Measurements from ENCODE around the gene ADAMTSL1. TPM values are rescaled to one million over a fixed set of nuclear protein-coding genes. Genes with fewer than 3 reads are reported as not detected.

Gene ADAMTSL1
- total RNA-seq, 3 donors from 2014 or later: 3.6 to 7.5 (median 4.2) TPM

DNA sequence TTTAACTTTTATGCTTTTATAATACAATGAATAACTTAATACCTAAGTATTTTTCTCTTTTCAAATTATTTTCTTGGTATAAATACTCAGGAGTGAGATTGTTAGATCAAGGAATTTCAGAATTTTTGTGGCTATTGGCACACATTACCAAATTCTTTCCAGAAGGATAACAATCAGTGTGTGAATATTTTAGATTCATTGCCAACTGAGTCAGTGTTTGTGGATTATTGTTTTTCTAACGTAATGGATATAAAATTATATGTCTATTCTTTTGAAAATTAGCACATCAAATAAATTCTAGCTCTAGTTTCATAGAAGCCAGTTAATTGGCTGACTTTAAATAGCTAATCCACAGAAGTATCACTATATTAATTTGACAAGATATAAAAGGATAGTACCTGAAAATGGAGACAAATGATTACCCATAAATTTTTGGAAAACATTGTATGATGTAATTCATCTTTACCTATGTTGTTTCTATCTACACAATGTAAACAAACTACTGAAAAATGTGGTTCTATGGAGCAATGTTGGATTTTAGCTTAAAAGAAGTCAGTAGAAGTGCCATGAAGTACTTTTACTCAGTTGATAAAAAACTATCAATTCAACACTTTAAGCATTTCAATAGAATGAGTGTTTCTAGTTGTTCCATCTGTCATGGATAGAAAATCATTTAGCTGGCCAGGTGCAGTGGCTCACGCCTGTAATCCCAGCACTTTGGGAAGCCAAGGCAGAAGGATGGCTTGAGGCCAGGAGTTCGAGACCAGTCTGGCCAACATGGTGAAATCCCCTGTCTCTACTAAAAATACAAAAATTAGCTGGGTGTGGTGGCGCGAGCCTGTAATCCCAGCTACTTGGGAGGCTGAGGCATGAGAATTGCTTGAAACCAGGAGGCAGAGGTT, 185.1 kb downstream of the ADAMTSL1 start:
- Histone ChIP-seq H3K4me1 (no peaks in the 10 kb centered on the region), H3K4me3 (no peak overlapping the region), H3K27me3 (no peaks in the 10 kb centered on the region), H3K36me3 (no peaks in the 10 kb centered on the region), H3K27ac (no peak overlapping the region), H3K9me3 (no peaks in the 10 kb centered on the region)
- intact Hi-C loops (cut with DNase I; ENCODE audit: low total_unique reads): no loop called here
- no peak for DNase-seq (ENCODE audit: low spot score in 2 of 2)
- TF ChIP-seq, protein P1, sequence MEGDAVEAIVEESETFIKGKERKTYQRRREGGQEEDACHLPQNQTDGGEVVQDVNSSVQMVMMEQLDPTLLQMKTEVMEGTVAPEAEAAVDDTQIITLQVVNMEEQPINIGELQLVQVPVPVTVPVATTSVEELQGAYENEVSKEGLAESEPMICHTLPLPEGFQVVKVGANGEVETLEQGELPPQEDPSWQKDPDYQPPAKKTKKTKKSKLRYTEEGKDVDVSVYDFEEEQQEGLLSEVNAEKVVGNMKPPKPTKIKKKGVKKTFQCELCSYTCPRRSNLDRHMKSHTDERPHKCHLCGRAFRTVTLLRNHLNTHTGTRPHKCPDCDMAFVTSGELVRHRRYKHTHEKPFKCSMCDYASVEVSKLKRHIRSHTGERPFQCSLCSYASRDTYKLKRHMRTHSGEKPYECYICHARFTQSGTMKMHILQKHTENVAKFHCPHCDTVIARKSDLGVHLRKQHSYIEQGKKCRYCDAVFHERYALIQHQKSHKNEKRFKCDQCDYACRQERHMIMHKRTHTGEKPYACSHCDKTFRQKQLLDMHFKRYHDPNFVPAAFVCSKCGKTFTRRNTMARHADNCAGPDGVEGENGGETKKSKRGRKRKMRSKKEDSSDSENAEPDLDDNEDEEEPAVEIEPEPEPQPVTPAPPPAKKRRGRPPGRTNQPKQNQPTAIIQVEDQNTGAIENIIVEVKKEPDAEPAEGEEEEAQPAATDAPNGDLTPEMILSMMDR (IDR thresholded peaks at IDR 0.05): no peak
- TF ChIP-seq POLR2AphosphoS5 (IDR thresholded peaks at IDR 0.05) (no peak), POLR2A (IDR thresholded peaks at IDR 0.05) (no peak)

DNA sequence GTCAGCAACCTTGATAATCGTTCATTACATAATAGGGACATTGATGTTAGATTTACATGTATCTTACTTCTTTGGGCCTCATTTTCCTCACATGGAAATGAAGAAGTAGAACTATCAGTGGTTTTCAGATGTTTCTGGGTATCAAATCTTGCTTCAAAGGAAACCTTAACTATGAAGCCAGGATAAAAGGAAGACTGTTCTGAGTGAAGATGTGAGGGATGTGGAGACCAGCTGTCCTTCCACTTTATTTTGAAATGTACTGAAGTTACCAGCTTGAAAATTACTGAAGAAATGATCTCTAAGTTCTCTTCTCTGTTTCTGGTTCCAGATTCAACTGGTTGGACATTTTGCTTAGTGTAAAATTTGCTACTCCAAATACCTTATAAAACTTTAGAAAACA, 186.0 kb downstream of the ADAMTSL1 start:
- no peaks in the 10 kb centered on the region for H3K36me3 ChIP-seq
- intact Hi-C loops (cut with DNase I; ENCODE audit: low total_unique reads): no loop called here
- no peak overlapping the region for H3K4me3 ChIP-seq
- no peak for DNase-seq (ENCODE audit: low spot score in 2 of 2)
- H3K27me3 ChIP-seq: no peaks in the 10 kb centered on the region
- H3K9me3 ChIP-seq: no peaks in the 10 kb centered on the region
- H3K4me1 ChIP-seq: no peaks in the 10 kb centered on the region
- H3K27ac ChIP-seq: no peak overlapping the region
- TF ChIP-seq, protein P1 (IDR thresholded peaks at IDR 0.05): no peak
- TF ChIP-seq POLR2AphosphoS5 (IDR thresholded peaks at IDR 0.05): no peak
- no peak for TF ChIP-seq POLR2A (IDR thresholded peaks at IDR 0.05)

DNA sequence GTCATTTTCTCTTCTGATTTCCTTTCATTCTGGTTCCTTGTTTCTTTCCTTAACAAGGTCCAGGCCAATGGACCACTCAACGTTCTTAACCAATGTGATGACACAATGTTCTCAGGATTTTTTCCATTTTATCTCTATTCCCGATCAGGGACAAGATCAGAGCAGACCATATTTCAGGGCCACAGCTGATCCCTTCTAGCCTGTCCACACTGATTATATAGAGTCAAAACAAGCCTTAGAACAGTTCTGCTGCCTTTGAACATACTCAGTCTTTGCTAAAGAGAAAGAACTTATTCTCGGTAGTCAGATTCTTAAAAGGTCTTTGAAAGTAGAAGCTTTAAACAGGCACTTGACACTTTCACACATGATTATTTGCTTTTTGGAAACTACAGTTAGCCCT, 188.4 kb downstream of the ADAMTSL1 start:
- no peak for DNase-seq (ENCODE audit: low spot score in 2 of 2)
- H3K36me3 ChIP-seq: no peaks in the 10 kb centered on the region
- no peaks in the 10 kb centered on the region for H3K4me1 ChIP-seq
- H3K27me3 ChIP-seq: no peaks in the 10 kb centered on the region
- no peaks in the 10 kb centered on the region for H3K9me3 ChIP-seq
- TF ChIP-seq POLR2AphosphoS5 (IDR thresholded peaks at IDR 0.05) (no peak), POLR2A (IDR thresholded peaks at IDR 0.05) (no peak)
- TF ChIP-seq, protein P1 (IDR thresholded peaks at IDR 0.05): no peak
- intact Hi-C loops (cut with DNase I; ENCODE audit: low total_unique reads): no loop called here
- H3K27ac ChIP-seq: no peak overlapping the region
- no peak overlapping the region for H3K4me3 ChIP-seq

DNA sequence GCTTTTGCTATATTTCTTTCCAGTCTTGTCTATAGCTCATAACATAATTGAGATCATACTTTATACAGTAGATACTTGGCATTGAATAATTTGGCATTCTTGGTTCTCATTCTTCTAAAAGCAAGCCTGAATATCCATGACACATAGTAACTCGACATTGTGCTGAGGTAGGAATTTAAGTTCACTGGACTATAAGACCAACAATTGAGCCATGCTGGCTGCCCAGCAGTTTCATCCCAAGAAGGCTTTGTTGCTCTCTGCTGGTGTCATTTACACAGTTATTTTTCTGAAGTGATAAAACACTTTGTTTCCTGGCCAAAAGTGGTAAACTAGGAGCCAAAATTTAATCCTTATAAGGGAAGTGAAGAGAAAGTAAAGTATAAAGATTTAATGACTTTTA, 192.0 kb downstream of the ADAMTSL1 start:
- Histone ChIP-seq H3K36me3 (no peaks in the 10 kb centered on the region), H3K9me3 (no peaks in the 10 kb centered on the region), H3K27me3 (no peaks in the 10 kb centered on the region), H3K4me3 (no peak overlapping the region), H3K4me1 (no peaks in the 10 kb centered on the region), H3K27ac (peak overlapping the region in 1 of 2 donors; percentile 52)
- no peak for DNase-seq (ENCODE audit: low spot score in 2 of 2)
- intact Hi-C loops (cut with DNase I; ENCODE audit: low total_unique reads): no loop called here
- TF ChIP-seq POLR2A (IDR thresholded peaks at IDR 0.05) (no peak), POLR2AphosphoS5 (IDR thresholded peaks at IDR 0.05) (no peak)
- TF ChIP-seq, protein P1 (IDR thresholded peaks at IDR 0.05): no peak

DNA sequence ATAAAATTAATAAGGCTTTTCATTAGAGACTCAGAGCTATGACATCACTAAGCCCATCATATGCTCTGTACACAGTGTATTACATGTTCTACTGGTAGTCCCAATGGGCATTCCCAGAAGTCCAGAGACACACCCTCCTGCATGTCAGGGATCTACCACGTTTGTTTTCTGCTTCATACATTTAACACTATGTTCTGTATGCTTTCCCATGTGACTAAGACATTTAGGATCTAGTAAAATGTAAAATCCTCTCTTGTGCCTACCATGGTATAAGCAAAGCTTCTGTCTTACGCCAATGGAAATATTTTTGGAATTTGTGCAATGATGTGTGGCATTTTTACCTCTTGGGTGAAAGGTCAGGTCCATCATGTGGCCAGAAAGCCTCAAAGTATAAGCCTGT, 192.4 kb downstream of the ADAMTSL1 start:
- TF ChIP-seq POLR2A (IDR thresholded peaks at IDR 0.05) (no peak), POLR2AphosphoS5 (IDR thresholded peaks at IDR 0.05) (no peak)
- TF ChIP-seq, protein P1 (IDR thresholded peaks at IDR 0.05): no peak
- H3K27ac ChIP-seq: peak overlapping the region; percentile 23 to 52
- no peaks in the 10 kb centered on the region for H3K9me3 ChIP-seq
- intact Hi-C loops (cut with DNase I; ENCODE audit: low total_unique reads): no loop called here
- H3K27me3 ChIP-seq: no peaks in the 10 kb centered on the region
- H3K4me3 ChIP-seq: no peak overlapping the region
- H3K4me1 ChIP-seq: no peaks in the 10 kb centered on the region
- no peak for DNase-seq (ENCODE audit: low spot score in 2 of 2)
- no peaks in the 10 kb centered on the region for H3K36me3 ChIP-seq
